ENCODE data around the gene NEK6.

DNA sequence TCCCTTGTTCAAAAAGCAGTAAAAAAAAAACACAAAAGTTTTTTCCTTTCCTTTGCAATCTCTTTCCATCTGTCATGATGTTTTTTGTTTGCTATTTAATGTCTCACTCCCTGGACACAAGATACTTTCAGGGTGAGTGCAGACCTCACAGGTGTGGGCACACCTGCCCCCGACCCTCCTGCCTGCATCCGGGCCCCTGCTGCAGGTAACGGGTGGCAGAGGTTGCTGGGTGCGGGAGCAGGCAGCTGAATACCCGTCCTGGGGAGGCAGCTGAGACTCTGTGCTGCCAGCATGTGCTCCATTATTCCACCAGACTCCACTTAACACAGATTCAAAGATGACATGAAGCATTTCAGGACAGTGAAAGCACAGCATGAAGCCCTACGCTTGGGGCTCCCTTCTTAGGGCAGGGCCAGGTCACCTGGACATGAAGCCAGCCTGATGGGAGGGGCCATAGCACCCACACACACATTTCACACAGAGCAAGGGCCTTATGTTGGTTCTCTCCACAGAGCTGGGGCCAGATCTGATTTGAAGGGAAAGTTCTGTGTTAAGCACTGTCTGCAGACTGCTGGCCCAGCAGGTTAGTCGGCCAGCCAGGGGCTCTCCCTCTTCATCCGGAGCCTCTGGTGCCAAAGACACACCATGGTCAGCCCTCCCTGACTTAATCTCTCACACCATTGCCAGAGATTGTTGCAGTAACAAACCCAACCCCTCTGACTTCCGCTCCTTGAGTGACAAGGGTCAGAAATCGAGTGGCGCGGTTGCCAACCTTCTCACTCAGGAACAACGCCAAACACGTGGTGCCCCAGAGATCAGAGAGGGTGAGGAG is 13.0 kb downstream of the NEK6 start:
- TF ChIP-seq, protein P1, sequence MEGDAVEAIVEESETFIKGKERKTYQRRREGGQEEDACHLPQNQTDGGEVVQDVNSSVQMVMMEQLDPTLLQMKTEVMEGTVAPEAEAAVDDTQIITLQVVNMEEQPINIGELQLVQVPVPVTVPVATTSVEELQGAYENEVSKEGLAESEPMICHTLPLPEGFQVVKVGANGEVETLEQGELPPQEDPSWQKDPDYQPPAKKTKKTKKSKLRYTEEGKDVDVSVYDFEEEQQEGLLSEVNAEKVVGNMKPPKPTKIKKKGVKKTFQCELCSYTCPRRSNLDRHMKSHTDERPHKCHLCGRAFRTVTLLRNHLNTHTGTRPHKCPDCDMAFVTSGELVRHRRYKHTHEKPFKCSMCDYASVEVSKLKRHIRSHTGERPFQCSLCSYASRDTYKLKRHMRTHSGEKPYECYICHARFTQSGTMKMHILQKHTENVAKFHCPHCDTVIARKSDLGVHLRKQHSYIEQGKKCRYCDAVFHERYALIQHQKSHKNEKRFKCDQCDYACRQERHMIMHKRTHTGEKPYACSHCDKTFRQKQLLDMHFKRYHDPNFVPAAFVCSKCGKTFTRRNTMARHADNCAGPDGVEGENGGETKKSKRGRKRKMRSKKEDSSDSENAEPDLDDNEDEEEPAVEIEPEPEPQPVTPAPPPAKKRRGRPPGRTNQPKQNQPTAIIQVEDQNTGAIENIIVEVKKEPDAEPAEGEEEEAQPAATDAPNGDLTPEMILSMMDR (IDR thresholded peaks at IDR 0.05) = no peak
- no peak for TF ChIP-seq POLR2A (IDR thresholded peaks at IDR 0.05)
